Right ventricle myocardium inferior (tissue), 1 donor: ENCODE measurements around the gene TMEM30A. TPM values are rescaled to one million over a fixed set of nuclear protein-coding genes. Genes with fewer than 3 reads are reported as not detected.

Source experiments
- ATAC-seq: fragments of 200-7000 bp; cut with Tn5 transposase; one replicate; pipeline ENCODE4 v1.9.1; 2020; ENCODE audit warnings: mild to moderate bottlenecking, moderate library complexity
- DNase-seq: peaks from one replicate; pipeline ENCODE4 v3.0.0; 2021; ENCODE audit errors: missing footprints
- intact Hi-C: fragments of 100-400 bp; cut with DNase I; formaldehyde crosslinking; loops from one replicate; pipeline ENCODE4 v1.11.0; 2022
- total RNA-seq: library from RNA; stranded (reverse); fragmentation: NEBNext Ultra II Directional; extraction: Animal tissue kit (Norgen Biotek cat#: 25700); gene quantifications from one replicate; pipeline ENCODE4 v1.2.1, GENCODE V29; 2021
- donor health status: DM: no; HTN: yes; CAD: no; lungs with severe emphysema.

TMEM30A gene
- total RNA-seq, 1 donor from 2014 or later, result 45.2 TPM

- intact Hi-C loops, result no loop called here
- no peak for DNase-seq
- ATAC-seq, result no peak
Measured at GRCh38 chr6:75272145-75272840, 12.3 kb downstream of the TMEM30A start.

- DNase-seq, result no peak
- ATAC-seq, result no peak
- intact Hi-C loops, result loop anchor here (5.0 kb wide), 1 partner anchor 238 kb away; no protein-coding TSS in a partner anchor
Measured at GRCh38 chr6:75268988-75269354, 15.6 kb downstream of the TMEM30A start.

DNA sequence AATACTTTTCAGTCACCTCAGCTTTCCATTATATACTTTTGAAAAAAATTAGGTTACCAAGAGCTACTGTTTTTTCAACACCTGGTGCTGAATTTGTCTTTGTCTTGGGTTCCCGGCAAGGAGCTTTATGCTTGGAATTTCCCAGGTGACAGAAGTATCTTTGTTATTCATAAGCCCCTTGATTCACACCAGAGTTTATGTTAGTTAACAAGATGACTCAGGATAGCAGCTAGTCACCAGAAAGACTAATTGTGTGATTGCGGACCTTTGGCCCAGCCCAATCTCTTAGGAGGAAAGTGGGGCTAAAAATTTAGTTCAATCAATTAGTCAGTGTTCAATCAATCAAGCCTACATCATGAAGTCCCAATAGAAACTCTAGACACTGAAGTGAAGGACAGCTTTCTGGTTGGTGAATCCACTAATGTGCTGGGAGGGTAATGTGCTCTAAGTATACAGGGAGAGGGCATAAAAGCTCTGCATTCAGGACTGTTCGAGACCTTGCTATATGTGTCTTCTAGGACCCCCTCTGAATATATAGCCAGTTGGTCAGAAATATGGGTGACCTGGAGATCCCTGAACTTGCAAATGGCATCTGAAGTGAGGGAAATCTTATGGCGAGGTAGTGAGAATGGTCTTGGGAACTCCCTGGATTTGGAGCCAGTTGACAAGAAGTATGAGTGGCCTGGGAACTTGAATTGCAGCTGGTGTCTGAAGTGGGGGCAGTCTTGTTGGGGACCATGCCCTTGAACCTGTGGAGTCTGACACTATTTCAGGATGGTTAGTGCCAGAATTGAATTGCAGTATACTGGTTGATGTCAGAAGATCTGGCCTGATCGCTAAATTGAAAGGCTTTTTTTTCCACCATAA lies 16.2 kb downstream of the TMEM30A start:
- ATAC-seq, result no peak
- DNase-seq, result no peak
- intact Hi-C loops, result loop anchor here (5.0 kb wide), 1 partner anchor 239 kb away; no protein-coding TSS in a partner anchor

GRCh38 chr6:75267461-75267860 lies 17.1 kb downstream of the TMEM30A start:
- intact Hi-C loops, result loop anchor here (1.0 to 5.0 kb wide), 2 partner anchors 240 to 259 kb away; no protein-coding TSS in a partner anchor
- DNase-seq (no peak), ATAC-seq (no peak)

DNA sequence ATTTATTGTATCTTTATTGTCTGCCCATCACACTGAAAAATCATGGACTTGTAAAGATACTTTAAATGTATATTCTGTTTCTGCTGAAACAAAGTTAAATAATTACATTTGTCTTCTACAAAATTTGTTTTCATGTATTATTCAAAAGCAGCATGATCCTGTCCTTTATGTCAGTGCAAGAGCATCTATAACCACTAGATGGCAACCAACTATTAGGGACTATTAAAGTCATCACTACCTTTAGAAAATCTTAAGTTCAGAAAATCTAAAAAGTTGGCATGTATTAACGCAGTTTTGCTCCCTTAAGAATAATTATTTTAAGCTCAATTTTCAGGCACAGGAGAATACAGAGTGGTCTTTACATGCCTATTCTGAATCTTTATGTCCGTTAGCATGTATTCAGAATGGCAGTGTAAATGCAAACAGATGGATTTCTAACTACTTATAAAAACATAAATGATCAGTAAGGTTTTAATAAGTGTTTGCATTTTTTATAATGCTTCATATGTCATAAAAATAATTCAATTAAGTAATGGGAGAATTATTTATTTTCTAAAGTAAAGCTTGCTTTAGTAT lies 17.8 kb downstream of the TMEM30A start:
- intact Hi-C loops, result loop anchor here (1.0 to 5.0 kb wide), 2 partner anchors 240 to 259 kb away; no protein-coding TSS in a partner anchor
- ATAC-seq (peak; percentile 65), DNase-seq (no peak)

- intact Hi-C loops, result no loop called here
- no peak for DNase-seq
- ATAC-seq, result no peak
Measured at GRCh38 chr6:75263401-75263750, 21.2 kb downstream of the TMEM30A start.

DNA sequence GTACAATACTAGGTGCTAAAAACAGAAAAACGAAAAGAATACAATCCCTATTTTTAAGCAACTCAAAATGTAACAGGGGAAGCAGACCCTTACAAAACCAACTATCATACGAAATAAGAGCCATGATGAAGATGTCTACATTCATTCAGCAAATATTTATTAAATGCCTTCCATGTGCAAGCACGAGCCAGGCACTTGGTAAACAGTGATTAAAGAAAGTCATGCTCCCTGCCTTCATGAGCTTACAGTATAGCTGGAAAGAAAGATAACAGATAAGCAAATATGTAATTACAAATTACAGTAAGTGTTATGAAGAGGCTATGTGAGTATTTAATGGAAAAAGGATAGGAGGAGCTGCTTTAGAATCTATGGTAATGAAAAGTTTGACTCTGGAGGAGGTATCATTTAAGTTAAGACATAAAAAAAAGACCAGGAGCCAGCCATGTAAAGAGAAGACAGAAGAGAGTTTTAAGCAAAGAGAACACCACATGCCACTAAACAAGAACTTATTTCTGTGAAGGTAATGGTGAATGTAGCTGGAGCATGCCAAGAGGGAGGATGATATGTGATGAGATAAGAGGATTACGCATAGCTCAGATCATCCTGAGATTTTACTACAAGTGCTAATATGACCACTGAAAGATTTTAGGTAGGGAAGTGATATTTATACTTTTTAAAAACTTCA lies 21.7 kb downstream of the TMEM30A start:
- DNase-seq (no peak), ATAC-seq (no peak)
- intact Hi-C loops, result no loop called here

- intact Hi-C loops, result no loop called here
- DNase-seq, result no peak
- no peak for ATAC-seq
Measured at GRCh38 chr6:75261299-75261698, 23.3 kb downstream of the TMEM30A start.

GRCh38 chr6:75257343-75258087 lies 27.1 kb downstream of the TMEM30A start:
- intact Hi-C loops, result no loop called here
- no peak for ATAC-seq

DNA sequence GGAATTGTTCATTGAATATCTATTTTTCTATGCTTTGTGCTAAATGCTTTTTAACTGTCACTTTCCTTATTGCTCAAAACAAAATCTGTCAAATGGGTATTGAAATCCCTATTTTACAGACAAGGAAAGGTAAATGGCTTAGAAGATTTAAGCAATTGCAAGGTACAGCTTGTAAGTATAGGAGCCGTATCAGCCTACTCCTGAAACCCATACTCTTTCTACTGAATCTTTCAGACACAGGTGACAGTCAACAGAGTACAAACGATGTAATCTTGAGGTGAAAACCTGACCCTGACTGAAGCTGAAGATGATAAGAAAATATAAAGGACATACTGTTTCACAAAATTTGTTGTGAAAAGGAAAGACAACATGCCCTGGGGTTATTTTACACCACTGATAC lies 34.0 kb downstream of the TMEM30A start:
- DNase-seq (no peak), ATAC-seq (no peak)
- intact Hi-C loops, result no loop called here

More at GRCh38 chr6:75257343-75258087, 27.1 kb downstream of the TMEM30A start:
- DNase-seq, result no peak

- ATAC-seq, result no peak
- intact Hi-C loops, result loop anchor here (10.0 kb wide), 1 partner anchor 1595 kb away; the partner anchor contains the start of gene SLC17A5
Measured at GRCh38 chr6:75249837-75250236, 34.8 kb downstream of the TMEM30A start.

GRCh38 chr6:75246386-75246785 lies 38.2 kb downstream of the TMEM30A start:
- no peak for DNase-seq
- intact Hi-C loops, result loop anchor here (10.0 kb wide), 1 partner anchor 1592 kb away; the partner anchor contains the start of gene SLC17A5
- ATAC-seq, result no peak

More at GRCh38 chr6:75249837-75250236, 34.8 kb downstream of the TMEM30A start:
- no peak for DNase-seq

- ATAC-seq (peak; percentile 26), DNase-seq (no peak)
- intact Hi-C loops, result loop anchor here (10.0 kb wide), 1 partner anchor 1589 kb away; the partner anchor contains the start of gene SLC17A5
Measured at GRCh38 chr6:75244063-75244584, 40.5 kb downstream of the TMEM30A start.

GRCh38 chr6:75243333-75244062 lies 41.1 kb downstream of the TMEM30A start, which contains the start of gene COX7A2:
Gene COX7A2 (minus strand): TSS chr6:75243801. CDS start chr6:75243734, 67 bp downstream.
- intact Hi-C loops, result loop anchor here (2.0 to 10.0 kb wide), 2 partner anchors 41 to 1589 kb away; partner anchors contain the start of genes SLC17A5 and TMEM30A
- ATAC-seq (peak; percentile 98), DNase-seq (peak; percentile 93)

- ATAC-seq (no peak), DNase-seq (no peak)
- intact Hi-C loops, result no loop called here
Measured at GRCh38 chr6:75236630-75237029, 48.0 kb downstream of the TMEM30A start.

- intact Hi-C loops, result no loop called here
- no peak for DNase-seq
- no peak for ATAC-seq
Measured at GRCh38 chr6:75235271-75235670, 49.3 kb downstream of the TMEM30A start.
